HepG2 (cell line): Measurements from ENCODE around the gene AP3B1. TPM values are rescaled to one million over a fixed set of nuclear protein-coding genes. Genes with fewer than 3 reads are reported as not detected.

Experiments
- ATAC-seq: fragments of 200-7000 bp; cut with Tn5 transposase; 3 replicates; pipeline ENCODE4 v1.9.1; 2020; ENCODE audit warnings: mild to moderate bottlenecking, moderate library complexity
- BruUV-seq: library from RNA; stranded (reverse); fragments of 400-500 nt; replicated peaks from 2 replicates; lab custom pipeline; 2021; lab: Mats Ljungman, UMichigan
- CTCF ChIA-PET: fragments of 300-600 bp; formaldehyde crosslinking; extraction: SDS; loops from one replicate; lab custom pipeline; 2021; ENCODE audit warnings: low total read pairs, inconsistent platforms, low intra/inter-chr PET ratio; lab: Yijun Ruan, JAX
- POLR2A ChIA-PET: fragments of 350-600 bp; sonication (Branson Sonifier 250); formaldehyde crosslinking; loops from one replicate; lab custom pipeline; 2020; ENCODE audit warnings: antibody characterized with exemption, inconsistent platforms; lab: Yijun Ruan, JAX
- DNase-seq: peaks from one replicate; pipeline ENCODE4 v3.0.0-alpha.2; 2015; ENCODE audit warnings: low spot score
- FAIRE-seq: peaks from 3 replicates; lab custom pipeline; 2011; peaks lifted over from hg19 to GRCh38; lab: Jason Lieb, UNC
- H2AFZ ChIP-seq: one replicate; pipeline ENCODE4 v1.6.1; 2011; ENCODE audit warnings: low read length, inconsistent platforms
- H3K27ac ChIP-seq: fragments of 300-600 bp; 3 replicates; pipeline ENCODE4 v1.8.0; 2011; ENCODE audit warnings: mixed run types, mild to moderate bottlenecking, mixed read lengths, low read length, inconsistent platforms; ENCODE audit not compliant: insufficient read depth; ENCODE audit errors: extremely low read length
- H3K27me3 ChIP-seq, 2 experiments: fragments of 200-600 bp in 1 of 2; 2 replicates in 1 of 2; 3 replicates in 1 of 2; pipeline versions ENCODE4 v1.6.0 to v1.8.0; 2011; ENCODE audit warnings: low read length in 2 of 2, mild to moderate bottlenecking in 2 of 2, moderate library complexity in 2 of 2, inconsistent platforms in 1 of 2; ENCODE audit not compliant: insufficient read depth in 2 of 2, control insufficient read depth in 1 of 2
- H3K36me3 ChIP-seq, 2 experiments: fragments of 200-600 bp in 1 of 2; replicated peaks in 1 of 2; 2 replicates in 1 of 2; 3 replicates in 1 of 2; pipeline versions ENCODE4 v1.5.1 to v1.8.0; 2011; ENCODE audit warnings: low read length in 2 of 2, inconsistent platforms in 1 of 2; ENCODE audit not compliant: insufficient read depth in 2 of 2, control insufficient read depth in 1 of 2
- H3K4me1 ChIP-seq: 2 replicates; pipeline ENCODE4 v1.5.1; 2012; ENCODE audit warnings: low read length, inconsistent platforms; ENCODE audit not compliant: insufficient read depth
- H3K4me2 ChIP-seq: 2 replicates; pipeline ENCODE4 v1.6.0; 2011; ENCODE audit warnings: low read depth, low read length, inconsistent platforms
- H3K4me3 ChIP-seq, 3 experiments: fragments of 200-600 bp in 1 of 3; sonication (generic), shearing (Covaris generic) in 1 of 3; replicated peaks in 1 of 3; 2 replicates each; pipeline ENCODE4 v1.5.1; 2011 to 2016; ENCODE audit warnings: low read length in 3 of 3, inconsistent platforms in 2 of 3, low read depth in 2 of 3, mild to moderate bottlenecking in 2 of 3, control low read depth in 1 of 3, mixed read lengths in 1 of 3; ENCODE audit not compliant: insufficient read depth in 1 of 3
- H3K79me2 ChIP-seq: one replicate; pipeline ENCODE4 v1.6.1; 2011; ENCODE audit warnings: low read length, inconsistent platforms; ENCODE audit not compliant: insufficient read depth
- H3K9ac ChIP-seq: 2 replicates; pipeline ENCODE4 v1.6.0; 2011; ENCODE audit warnings: mild to moderate bottlenecking, low read depth, low read length, inconsistent platforms; ENCODE audit not compliant: insufficient read depth
- H3K9me3 ChIP-seq: 2 replicates; pipeline ENCODE4 v1.5.1; 2012; ENCODE audit warnings: mild to moderate bottlenecking, low read length
- H4K20me1 ChIP-seq: 2 replicates; pipeline ENCODE4 v1.6.0; 2011; ENCODE audit warnings: inconsistent platforms, mild to moderate bottlenecking, low read length, moderate library complexity; ENCODE audit not compliant: insufficient read depth
- ISX ChIP-seq: sonication (generic); formaldehyde crosslinking; conservative IDR thresholded peaks from 2 replicates; pipeline ENCODE4 v1.5.0; 2020; ENCODE audit warnings: missing genetic modification reagents
- MAFG ChIP-seq: sonication (generic); formaldehyde crosslinking; IDR thresholded peaks from 2 replicates; pipeline ENCODE4 v1.5.1; 2020; ENCODE audit warnings: mild to moderate bottlenecking, missing genetic modification reagents
- NFYB ChIP-seq: sonication (generic); formaldehyde crosslinking; IDR thresholded peaks from 2 replicates; pipeline ENCODE4 v1.4.0; 2020; ENCODE audit warnings: missing genetic modification reagents
- NKX3-1 ChIP-seq: sonication (generic); formaldehyde crosslinking; IDR thresholded peaks from 2 replicates; pipeline ENCODE4 v1.5.0; 2020; ENCODE audit warnings: missing genetic modification reagents
- PHB2 ChIP-seq: fragments of 450-650 bp; IDR thresholded peaks from 2 replicates; pipeline ENCODE4 v1.6.1; 2018; ENCODE audit not compliant: partially characterized antibody
- PPARG ChIP-seq: conservative IDR thresholded peaks from 2 replicates; pipeline ENCODE4 v1.6.1; 2016; ENCODE audit warnings: missing biosample characterization, missing genetic modification reagents
- ZKSCAN5 ChIP-seq: sonication (generic); formaldehyde crosslinking; IDR thresholded peaks from 2 replicates; pipeline ENCODE4 v1.5.1; 2020; ENCODE audit warnings: mild to moderate bottlenecking, missing genetic modification reagents
- ZMYM3 ChIP-seq: sonication (generic); formaldehyde crosslinking; IDR thresholded peaks from 2 replicates; pipeline ENCODE4 v1.5.1; 2020; ENCODE audit warnings: mild to moderate bottlenecking, missing genetic modification reagents
- ZNF143 ChIP-seq: sonication (generic); formaldehyde crosslinking; IDR thresholded peaks from 2 replicates; pipeline ENCODE4 v1.4.0; 2020; ENCODE audit warnings: missing genetic modification reagents
- ZNF598 ChIP-seq: sonication (generic); formaldehyde crosslinking; IDR thresholded peaks from 2 replicates; pipeline ENCODE4 v1.5.1; 2020; ENCODE audit warnings: mild to moderate bottlenecking, missing genetic modification reagents, borderline replicate concordance
- ZNF605 ChIP-seq: sonication (generic); formaldehyde crosslinking; IDR thresholded peaks from 2 replicates; pipeline ENCODE4 v1.8.0; 2022; ENCODE audit warnings: mild to moderate bottlenecking, missing genetic modification reagents
- ZNF644 ChIP-seq: IDR thresholded peaks from 2 replicates; pipeline ENCODE4 v1.6.1; 2016; ENCODE audit warnings: low read depth
- ZNF772 ChIP-seq: sonication (generic); formaldehyde crosslinking; IDR thresholded peaks from 2 replicates; pipeline ENCODE4 v1.5.0; 2020; ENCODE audit warnings: mild to moderate bottlenecking, missing genetic modification reagents
- WGBS: methylation state at CpG from one replicate; pipeline ENCODE4 v1.1.6; 2017; ENCODE audit warnings: low lambda C conversion rate; 5-methylcytosine and 5-hydroxymethylcytosine counted together
- in situ Hi-C: cut with HindIII; loops from 2 replicates; pipeline ENCODE4 v1.10.0; 2017; ENCODE audit warnings: low pct_unique_long_range_greater_than_20kb; ENCODE audit not compliant: extremely low pct_ligation_motif_present
- intact Hi-C: fragments of 100-400 bp; cut with micrococcal nuclease; formaldehyde crosslinking; loops from one replicate; pipeline ENCODE4 v1.10.0; 2022; ENCODE audit not compliant: unreplicated experiment
- polyA plus RNA-seq, 8 experiments: library from polyadenylated mRNA; depleted of rRNA in 3 of 8; stranded (reverse) in 7 of 8; unstranded in 1 of 8; fragments of >200 nt; fragmentation: Illumina TruSeq in 4 of 8; extraction: Trizol in 4 of 8; gene quantifications; 2 replicates each; pipeline versions ENCODE4 v1.2.1 to v1.2.3, GENCODE V29; 2011 to 2016; ENCODE audit warnings: low read depth in 4 of 8, missing spikeins in 1 of 8, mixed read lengths in 1 of 8; ENCODE audit not compliant: insufficient read depth in 1 of 8
- total RNA-seq, 5 experiments: library from RNA; depleted of rRNA; stranded (reverse); fragments of >200 nt; fragmentation: Illumina TruSeq; extraction: Trizol; gene quantifications; 2 replicates each; pipeline ENCODE4 v1.2.3, GENCODE V29; 2016; ENCODE audit warnings: low read depth in 1 of 5
- TF ChIP-seq, protein P1 (sequence below): sonication (generic); formaldehyde crosslinking; IDR thresholded peaks from 2 replicates; pipeline ENCODE4 v1.9.0; 2021; ENCODE audit warnings: mild to moderate bottlenecking, missing genetic modification reagents

Gene AP3B1
- total and polyA plus RNA-seq, 2 of the 13 experiments (the other 11 are each of a cell fraction or from before 2014, with no cell fraction given): 37.7 to 51.2 TPM

DNA sequence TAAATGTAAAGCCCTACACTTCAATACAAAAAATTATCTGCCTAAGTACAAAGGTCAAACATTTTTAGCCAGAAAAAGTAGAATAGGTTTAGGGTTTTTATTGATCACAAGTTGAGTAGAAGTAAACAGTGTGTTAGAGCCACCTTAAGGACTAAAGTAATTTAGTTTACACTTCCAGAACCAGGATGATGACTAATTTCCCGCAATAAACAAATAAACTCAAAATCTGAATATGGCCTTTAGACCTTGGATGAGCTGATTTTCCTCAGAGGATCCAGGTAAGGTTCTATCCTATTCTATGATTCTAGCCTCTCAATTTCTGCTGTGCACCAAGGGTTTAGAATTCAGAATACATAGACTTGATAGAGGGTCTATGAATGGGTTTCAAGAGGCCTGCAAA, 338.9 kb downstream of the AP3B1 start:
- ATAC-seq: no peak
- Histone ChIP-seq H3K79me2 (no peaks in the 10 kb centered on the region), H3K9me3 (no peaks in the 10 kb centered on the region), H3K4me2 (no peak overlapping the region), H2AFZ (no peak overlapping the region), H3K27ac (no peak overlapping the region), H3K4me1 (no peaks in the 10 kb centered on the region), H3K9ac (no peak overlapping the region), H3K36me3 (no peaks in the 10 kb centered on the region), H3K4me3 (no peak overlapping the region), H3K27me3 (0 out of 5 replicates have a peak, but pooled peaks cover 0 to 3% of the 10 kb centered on the region in 2 experiments), H4K20me1 (no peaks in the 10 kb centered on the region)
- BruUV-seq: no TSS peak
- DNase-seq: no peak
- TF ChIP-seq ZNF772 (CRISPR knock-in tag) (no peak), MAFG (no peak), PPARG (no peak), ZNF605 (CRISPR knock-in tag) (no peak), PHB2 (no peak), NFYB (CRISPR knock-in tag) (no peak), ZKSCAN5 (no peak), ISX (no peak), NKX3-1 (CRISPR knock-in tag) (no peak), ZNF598 (CRISPR knock-in tag) (no peak), ZNF644 (no peak), ZMYM3 (no peak), ZNF143 (CRISPR knock-in tag) (no peak)
- TF ChIP-seq, protein P1, sequence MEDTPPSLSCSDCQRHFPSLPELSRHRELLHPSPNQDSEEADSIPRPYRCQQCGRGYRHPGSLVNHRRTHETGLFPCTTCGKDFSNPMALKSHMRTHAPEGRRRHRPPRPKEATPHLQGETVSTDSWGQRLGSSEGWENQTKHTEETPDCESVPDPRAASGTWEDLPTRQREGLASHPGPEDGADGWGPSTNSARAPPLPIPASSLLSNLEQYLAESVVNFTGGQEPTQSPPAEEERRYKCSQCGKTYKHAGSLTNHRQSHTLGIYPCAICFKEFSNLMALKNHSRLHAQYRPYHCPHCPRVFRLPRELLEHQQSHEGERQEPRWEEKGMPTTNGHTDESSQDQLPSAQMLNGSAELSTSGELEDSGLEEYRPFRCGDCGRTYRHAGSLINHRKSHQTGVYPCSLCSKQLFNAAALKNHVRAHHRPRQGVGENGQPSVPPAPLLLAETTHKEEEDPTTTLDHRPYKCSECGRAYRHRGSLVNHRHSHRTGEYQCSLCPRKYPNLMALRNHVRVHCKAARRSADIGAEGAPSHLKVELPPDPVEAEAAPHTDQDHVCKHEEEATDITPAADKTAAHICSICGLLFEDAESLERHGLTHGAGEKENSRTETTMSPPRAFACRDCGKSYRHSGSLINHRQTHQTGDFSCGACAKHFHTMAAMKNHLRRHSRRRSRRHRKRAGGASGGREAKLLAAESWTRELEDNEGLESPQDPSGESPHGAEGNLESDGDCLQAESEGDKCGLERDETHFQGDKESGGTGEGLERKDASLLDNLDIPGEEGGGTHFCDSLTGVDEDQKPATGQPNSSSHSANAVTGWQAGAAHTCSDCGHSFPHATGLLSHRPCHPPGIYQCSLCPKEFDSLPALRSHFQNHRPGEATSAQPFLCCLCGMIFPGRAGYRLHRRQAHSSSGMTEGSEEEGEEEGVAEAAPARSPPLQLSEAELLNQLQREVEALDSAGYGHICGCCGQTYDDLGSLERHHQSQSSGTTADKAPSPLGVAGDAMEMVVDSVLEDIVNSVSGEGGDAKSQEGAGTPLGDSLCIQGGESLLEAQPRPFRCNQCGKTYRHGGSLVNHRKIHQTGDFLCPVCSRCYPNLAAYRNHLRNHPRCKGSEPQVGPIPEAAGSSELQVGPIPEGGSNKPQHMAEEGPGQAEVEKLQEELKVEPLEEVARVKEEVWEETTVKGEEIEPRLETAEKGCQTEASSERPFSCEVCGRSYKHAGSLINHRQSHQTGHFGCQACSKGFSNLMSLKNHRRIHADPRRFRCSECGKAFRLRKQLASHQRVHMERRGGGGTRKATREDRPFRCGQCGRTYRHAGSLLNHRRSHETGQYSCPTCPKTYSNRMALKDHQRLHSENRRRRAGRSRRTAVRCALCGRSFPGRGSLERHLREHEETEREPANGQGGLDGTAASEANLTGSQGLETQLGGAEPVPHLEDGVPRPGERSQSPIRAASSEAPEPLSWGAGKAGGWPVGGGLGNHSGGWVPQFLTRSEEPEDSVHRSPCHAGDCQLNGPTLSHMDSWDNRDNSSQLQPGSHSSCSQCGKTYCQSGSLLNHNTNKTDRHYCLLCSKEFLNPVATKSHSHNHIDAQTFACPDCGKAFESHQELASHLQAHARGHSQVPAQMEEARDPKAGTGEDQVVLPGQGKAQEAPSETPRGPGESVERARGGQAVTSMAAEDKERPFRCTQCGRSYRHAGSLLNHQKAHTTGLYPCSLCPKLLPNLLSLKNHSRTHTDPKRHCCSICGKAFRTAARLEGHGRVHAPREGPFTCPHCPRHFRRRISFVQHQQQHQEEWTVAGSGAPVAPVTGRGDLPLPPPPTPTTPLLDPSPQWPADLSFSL: no peak
- in situ Hi-C loops (no loop called here), intact Hi-C loops (no loop called here)
- CTCF ChIA-PET: no interaction called here
- FAIRE-seq: no peak
- 0% methylated on average over 1 of the region's 1 CpG for WGBS
- POLR2A ChIA-PET: no interaction called here
